Body of pancreas (tissue), 4 donors: Measurements from ENCODE around the gene NHERF1.

Experiments
- CTCF ChIP-seq, 7 experiments: fragments of 450-650 bp in 4 of 7; fragments of 200-600 bp in 3 of 7; sonication (generic) in 3 of 7; IDR thresholded peaks; one replicate each; pipeline ENCODE4 v1.5.1; 2016 to 2019; ENCODE audit warnings: antibody characterized with exemption in 7 of 7
- POLR2A ChIP-seq, 3 donors: fragments of 450-650 bp; IDR thresholded peaks; one replicate each; pipeline ENCODE4 v1.6.1; 2016; ENCODE audit warnings: antibody characterized with exemption in 3 of 3, mild to moderate bottlenecking in 2 of 3

- TF ChIP-seq POLR2A (IDR thresholded peaks at IDR 0.05) (no peak), CTCF (IDR thresholded peaks at IDR 0.05) (no peak)
Measured at GRCh38 chr17:74729368-74729767, 19.1 kb upstream of the NHERF1 start.
